Mesendoderm (in vitro differentiated cells): ENCODE measurements around the gene SPATA17. TPM values are rescaled to one million over a fixed set of nuclear protein-coding genes. Genes with fewer than 3 reads are reported as not detected.
A peak's percentile ranks its signal among the peaks of the same experiment; 100 is the strongest.

ENCODE experiments used
- DNase-seq: peaks from one replicate; pipeline ENCODE4 v3.0.0; 2013
- H2AK5ac ChIP-seq: 2 replicates; pipeline ENCODE4 v1.6.1; 2013; ENCODE audit warnings: low read length, inconsistent platforms
- H2BK120ac ChIP-seq: 2 replicates; pipeline ENCODE4 v1.6.1; 2013; ENCODE audit warnings: low read depth, mild to moderate bottlenecking, low read length, moderate library complexity, mixed read lengths
- H2BK15ac ChIP-seq: replicated peaks from 2 replicates; pipeline ENCODE4 v1.6.1; 2013; ENCODE audit warnings: low read depth, mild to moderate bottlenecking, moderate library complexity
- H2BK5ac ChIP-seq: 2 replicates; pipeline ENCODE4 v1.6.1; 2013; ENCODE audit warnings: low read length, inconsistent platforms
- H3K18ac ChIP-seq: 2 replicates; pipeline ENCODE4 v1.6.1; 2013; ENCODE audit warnings: mild to moderate bottlenecking, low read length, mixed read lengths
- H3K23ac ChIP-seq: one replicate; pipeline ENCODE4 v1.6.1; 2013; ENCODE audit warnings: low read length
- H3K27ac ChIP-seq: 2 replicates; pipeline ENCODE4 v1.5.1; 2013; ENCODE audit warnings: low read depth, mild to moderate bottlenecking, inconsistent platforms, low read length, moderate library complexity
- H3K27me3 ChIP-seq: 2 replicates; pipeline ENCODE4 v1.6.1; 2013; ENCODE audit warnings: low read length, control low read depth, mild to moderate bottlenecking, inconsistent platforms; ENCODE audit not compliant: insufficient read depth, poor library complexity
- H3K36me3 ChIP-seq: 2 replicates; pipeline ENCODE4 v1.6.1; 2013; ENCODE audit warnings: low read length, inconsistent platforms; ENCODE audit not compliant: control insufficient read depth, insufficient read depth
- H3K4ac ChIP-seq: one replicate; pipeline ENCODE4 v1.6.1; 2013; ENCODE audit warnings: low read depth, mild to moderate bottlenecking, low read length, moderate library complexity
- H3K4me1 ChIP-seq: 2 replicates; pipeline ENCODE4 v1.6.1; 2013; ENCODE audit warnings: low read depth, low read length, inconsistent platforms; ENCODE audit not compliant: control insufficient read depth
- H3K4me2 ChIP-seq: 2 replicates; pipeline ENCODE4 v1.6.1; 2013; ENCODE audit warnings: low read length
- H3K4me3 ChIP-seq: 2 replicates; pipeline ENCODE4 v1.5.1; 2013; ENCODE audit warnings: mild to moderate bottlenecking, low read length
- H3K56ac ChIP-seq: one replicate; pipeline ENCODE4 v1.6.1; 2013; ENCODE audit warnings: low read length
- H3K79me1 ChIP-seq: 2 replicates; pipeline ENCODE4 v1.6.1; 2013; ENCODE audit warnings: low read length, inconsistent platforms
- H3K79me2 ChIP-seq: 2 replicates; pipeline ENCODE4 v1.6.1; 2013; ENCODE audit warnings: mild to moderate bottlenecking, low read length; ENCODE audit not compliant: control insufficient read depth, insufficient read depth
- H3K9ac ChIP-seq: 2 replicates; pipeline ENCODE4 v1.6.1; 2013; ENCODE audit warnings: low read length, inconsistent platforms
- H4K5ac ChIP-seq: one replicate; pipeline ENCODE4 v1.6.1; 2013; ENCODE audit warnings: low read length
- H4K8ac ChIP-seq: one replicate; pipeline ENCODE4 v1.6.1; 2013; ENCODE audit warnings: low read depth, mild to moderate bottlenecking, control low read depth, low read length, moderate library complexity
- WGBS: extraction: QIAGEN DNeasy Blood & Tissue Kit; methylation state at CpG from one replicate; pipeline ENCODE4 v1.1.7; 2013; ENCODE audit warnings: low lambda C conversion rate, missing lambda C conversion rate; ENCODE audit not compliant: insufficient coverage; ENCODE audit errors: extremely low coverage; 5-methylcytosine and 5-hydroxymethylcytosine counted together
- small RNA-seq: library from polyadenylated mRNA; stranded (forward); fragments of <200 nt; extraction: miRNeasy Mini kit (QIAGEN cat#:217004); gene quantifications from one replicate; pipeline ENCODE3, GENCODE V24; 2013; ENCODE audit not compliant: insufficient read depth

Gene SPATA17

GRCh38 chr1:217919683-217920388 is 288.7 kb downstream of the SPATA17 start:
- WGBS: no CpG with 5 or more reads among the region's 18 CpGs
- Histone ChIP-seq H3K4me3 (no peak overlapping the region), H2BK15ac (no peak overlapping the region), H3K23ac (no peak overlapping the region), H3K27ac (no peak overlapping the region), H2BK5ac (no peak overlapping the region), H3K56ac (peak overlapping the region; percentile 1), H2BK120ac (no peak overlapping the region), H3K4me1 (no peaks in the 10 kb centered on the region), H2AK5ac (no peak overlapping the region), H3K79me2 (no peaks in the 10 kb centered on the region), H4K8ac (no peak overlapping the region), H3K4me2 (no peak overlapping the region), H3K79me1 (no peaks in the 10 kb centered on the region), H3K36me3 (no peaks in the 10 kb centered on the region), H3K4ac (no peak overlapping the region), H3K27me3 (no peaks in the 10 kb centered on the region), H3K9ac (no peak overlapping the region), H3K18ac (no peak overlapping the region), H4K5ac (no peak overlapping the region)
- no peak for DNase-seq

Small RNAs within 50 kb of the gene (small RNA-seq; reads per million reads assigned to genes)
- gene UBBP2: not detected
